ENCODE results near the gene ATF2. TPM values are rescaled to one million over a fixed set of nuclear protein-coding genes. Genes with fewer than 3 reads are reported as not detected.
A peak's percentile ranks its signal among the peaks of the same experiment; 100 is the strongest.

Gene ATF2
- total RNA-seq, 1 experiment from 2014 or later, result 39.9 TPM

DNA sequence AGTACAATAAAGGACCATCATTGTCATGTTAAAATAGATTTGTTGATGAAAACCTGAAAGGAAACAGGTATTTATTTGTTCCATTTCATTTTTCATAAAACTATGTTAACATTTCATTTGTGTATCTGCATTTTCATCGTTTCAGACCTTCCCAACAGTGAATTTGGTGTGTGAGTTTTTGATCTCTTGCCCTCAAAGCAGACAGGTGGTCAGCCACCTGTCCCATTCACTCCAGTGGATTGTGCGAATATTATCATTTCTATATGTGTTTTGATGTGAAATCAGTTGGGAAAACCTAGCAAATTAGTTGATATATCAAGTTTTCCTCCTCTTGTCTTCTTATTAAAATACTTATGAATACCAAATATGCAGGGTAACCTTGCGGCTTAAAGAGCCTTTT, 38.9 kb upstream of the ATF2 start (continued):
- TF ChIP-seq, protein P1, sequence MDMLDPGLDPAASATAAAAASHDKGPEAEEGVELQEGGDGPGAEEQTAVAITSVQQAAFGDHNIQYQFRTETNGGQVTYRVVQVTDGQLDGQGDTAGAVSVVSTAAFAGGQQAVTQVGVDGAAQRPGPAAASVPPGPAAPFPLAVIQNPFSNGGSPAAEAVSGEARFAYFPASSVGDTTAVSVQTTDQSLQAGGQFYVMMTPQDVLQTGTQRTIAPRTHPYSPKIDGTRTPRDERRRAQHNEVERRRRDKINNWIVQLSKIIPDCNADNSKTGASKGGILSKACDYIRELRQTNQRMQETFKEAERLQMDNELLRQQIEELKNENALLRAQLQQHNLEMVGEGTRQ (CRISPR knock-in tag; IDR thresholded peaks at IDR 0.05), result no peak
- TF ChIP-seq, protein P2, sequence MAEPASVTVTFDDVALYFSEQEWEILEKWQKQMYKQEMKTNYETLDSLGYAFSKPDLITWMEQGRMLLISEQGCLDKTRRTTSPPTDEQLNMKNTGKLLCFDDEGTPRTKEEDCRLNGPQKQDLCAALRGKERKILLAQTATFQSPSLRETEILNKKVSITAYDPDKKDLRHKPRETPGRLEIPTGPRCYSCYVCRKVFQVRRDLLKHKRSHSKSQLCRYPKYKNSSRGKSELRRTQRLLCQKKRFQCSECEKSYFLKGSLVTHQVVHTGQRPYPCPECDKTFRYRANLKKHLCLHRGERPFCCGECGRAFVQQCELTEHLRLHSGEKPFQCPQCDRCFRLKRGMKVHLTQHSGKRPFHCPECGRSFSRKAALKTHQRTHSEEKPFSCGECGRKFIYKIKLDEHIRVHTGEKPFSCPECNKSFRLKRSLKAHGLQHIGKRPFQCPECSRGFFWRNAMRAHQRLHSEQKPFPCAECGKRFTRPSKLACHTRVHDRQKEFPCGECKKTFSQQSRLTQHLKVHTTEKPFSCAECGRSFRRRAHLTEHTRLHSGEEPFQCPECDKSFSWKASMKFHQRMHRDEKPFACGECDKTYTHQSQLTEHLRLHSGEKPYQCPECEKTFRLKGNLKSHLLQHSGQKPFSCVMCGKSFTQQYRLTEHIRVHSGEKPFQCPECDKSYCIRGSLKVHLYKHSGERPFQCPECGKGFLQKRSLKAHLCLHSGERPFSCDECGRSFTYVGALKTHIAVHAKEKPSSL (CRISPR knock-in tag; conservative IDR thresholded peaks at IDR 0.05), result no peak

DNA sequence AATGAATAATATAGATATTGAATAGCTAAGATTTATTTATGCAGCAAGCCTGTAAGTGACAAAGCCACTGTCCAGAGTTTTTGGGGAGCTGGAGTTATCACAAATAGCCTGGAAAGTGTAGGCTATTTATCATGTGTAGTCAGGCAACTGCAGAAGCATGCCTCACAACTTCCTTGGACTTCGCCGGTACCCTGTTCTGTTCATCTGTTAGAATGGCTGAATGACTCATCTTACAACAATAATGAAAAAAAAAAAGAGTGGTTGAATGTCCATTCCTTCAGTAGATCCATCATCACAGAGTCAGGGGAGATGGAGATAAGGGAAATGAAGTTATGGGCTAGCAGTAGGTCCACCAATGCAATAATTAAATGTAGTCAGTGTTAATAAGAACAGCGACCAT, 37.5 kb upstream of the ATF2 start:
- Mint-ChIP-seq H3K9me3 (peaks cover 3% of the 10 kb centered on the region), H3K27ac (no peak overlapping the region), H3K4me1 (peaks cover 3% of the 10 kb centered on the region; the same call in 1 of the 2 replicates), H3K27me3 (ENCODE audit: low read depth) (no peaks in the 10 kb centered on the region), H3K4me3 (no peak overlapping the region), H3K36me3 (no peaks in the 10 kb centered on the region)
- ChIA-PET POLR2A (no interaction called here), CTCF (interaction anchor here (0.6 kb wide), 1 partner anchor 1943 kb away, joined by 4 read pairs; no protein-coding TSS in a partner anchor)
- no peak for DNase-seq (ENCODE audit: low spot score)
- TF ChIP-seq, protein P3, sequence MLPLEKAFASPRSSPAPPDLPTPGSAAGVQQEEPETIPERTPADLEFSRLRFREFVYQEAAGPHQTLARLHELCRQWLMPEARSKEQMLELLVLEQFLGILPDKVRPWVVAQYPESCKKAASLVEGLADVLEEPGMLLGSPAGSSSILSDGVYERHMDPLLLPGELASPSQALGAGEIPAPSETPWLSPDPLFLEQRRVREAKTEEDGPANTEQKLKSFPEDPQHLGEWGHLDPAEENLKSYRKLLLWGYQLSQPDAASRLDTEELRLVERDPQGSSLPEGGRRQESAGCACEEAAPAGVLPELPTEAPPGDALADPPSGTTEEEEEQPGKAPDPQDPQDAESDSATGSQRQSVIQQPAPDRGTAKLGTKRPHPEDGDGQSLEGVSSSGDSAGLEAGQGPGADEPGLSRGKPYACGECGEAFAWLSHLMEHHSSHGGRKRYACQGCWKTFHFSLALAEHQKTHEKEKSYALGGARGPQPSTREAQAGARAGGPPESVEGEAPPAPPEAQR (CRISPR knock-in tag; IDR thresholded peaks at IDR 0.05), result no peak
- TF ChIP-seq, protein P4, sequence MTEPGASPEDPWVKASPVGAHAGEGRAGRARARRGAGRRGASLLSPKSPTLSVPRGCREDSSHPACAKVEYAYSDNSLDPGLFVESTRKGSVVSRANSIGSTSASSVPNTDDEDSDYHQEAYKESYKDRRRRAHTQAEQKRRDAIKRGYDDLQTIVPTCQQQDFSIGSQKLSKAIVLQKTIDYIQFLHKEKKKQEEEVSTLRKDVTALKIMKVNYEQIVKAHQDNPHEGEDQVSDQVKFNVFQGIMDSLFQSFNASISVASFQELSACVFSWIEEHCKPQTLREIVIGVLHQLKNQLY (CRISPR knock-in tag; IDR thresholded peaks at IDR 0.05), result no peak
- TF ChIP-seq, protein P5, sequence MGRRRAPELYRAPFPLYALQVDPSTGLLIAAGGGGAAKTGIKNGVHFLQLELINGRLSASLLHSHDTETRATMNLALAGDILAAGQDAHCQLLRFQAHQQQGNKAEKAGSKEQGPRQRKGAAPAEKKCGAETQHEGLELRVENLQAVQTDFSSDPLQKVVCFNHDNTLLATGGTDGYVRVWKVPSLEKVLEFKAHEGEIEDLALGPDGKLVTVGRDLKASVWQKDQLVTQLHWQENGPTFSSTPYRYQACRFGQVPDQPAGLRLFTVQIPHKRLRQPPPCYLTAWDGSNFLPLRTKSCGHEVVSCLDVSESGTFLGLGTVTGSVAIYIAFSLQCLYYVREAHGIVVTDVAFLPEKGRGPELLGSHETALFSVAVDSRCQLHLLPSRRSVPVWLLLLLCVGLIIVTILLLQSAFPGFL (CRISPR knock-in tag; IDR thresholded peaks at IDR 0.05; ENCODE audit: borderline replicate concordance), result no peak
- TF ChIP-seq, protein P6, sequence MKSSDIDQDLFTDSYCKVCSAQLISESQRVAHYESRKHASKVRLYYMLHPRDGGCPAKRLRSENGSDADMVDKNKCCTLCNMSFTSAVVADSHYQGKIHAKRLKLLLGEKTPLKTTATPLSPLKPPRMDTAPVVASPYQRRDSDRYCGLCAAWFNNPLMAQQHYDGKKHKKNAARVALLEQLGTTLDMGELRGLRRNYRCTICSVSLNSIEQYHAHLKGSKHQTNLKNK (CRISPR knock-in tag; IDR thresholded peaks at IDR 0.05), result no peak
- no peak for TF ChIP-seq SOX15 (CRISPR knock-in tag; IDR thresholded peaks at IDR 0.05)
- TF ChIP-seq, protein P7, sequence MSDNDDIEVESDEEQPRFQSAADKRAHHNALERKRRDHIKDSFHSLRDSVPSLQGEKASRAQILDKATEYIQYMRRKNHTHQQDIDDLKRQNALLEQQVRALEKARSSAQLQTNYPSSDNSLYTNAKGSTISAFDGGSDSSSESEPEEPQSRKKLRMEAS (CRISPR knock-in tag; IDR thresholded peaks at IDR 0.05), result no peak
- TF ChIP-seq, protein P8, sequence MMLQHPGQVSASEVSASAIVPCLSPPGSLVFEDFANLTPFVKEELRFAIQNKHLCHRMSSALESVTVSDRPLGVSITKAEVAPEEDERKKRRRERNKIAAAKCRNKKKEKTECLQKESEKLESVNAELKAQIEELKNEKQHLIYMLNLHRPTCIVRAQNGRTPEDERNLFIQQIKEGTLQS (CRISPR knock-in tag; conservative IDR thresholded peaks at IDR 0.05), result no peak
- TF ChIP-seq FOXP1 (CRISPR knock-in tag; IDR thresholded peaks at IDR 0.05; ENCODE audit: borderline replicate concordance), result no peak
- no peak for ATAC-seq

DNA sequence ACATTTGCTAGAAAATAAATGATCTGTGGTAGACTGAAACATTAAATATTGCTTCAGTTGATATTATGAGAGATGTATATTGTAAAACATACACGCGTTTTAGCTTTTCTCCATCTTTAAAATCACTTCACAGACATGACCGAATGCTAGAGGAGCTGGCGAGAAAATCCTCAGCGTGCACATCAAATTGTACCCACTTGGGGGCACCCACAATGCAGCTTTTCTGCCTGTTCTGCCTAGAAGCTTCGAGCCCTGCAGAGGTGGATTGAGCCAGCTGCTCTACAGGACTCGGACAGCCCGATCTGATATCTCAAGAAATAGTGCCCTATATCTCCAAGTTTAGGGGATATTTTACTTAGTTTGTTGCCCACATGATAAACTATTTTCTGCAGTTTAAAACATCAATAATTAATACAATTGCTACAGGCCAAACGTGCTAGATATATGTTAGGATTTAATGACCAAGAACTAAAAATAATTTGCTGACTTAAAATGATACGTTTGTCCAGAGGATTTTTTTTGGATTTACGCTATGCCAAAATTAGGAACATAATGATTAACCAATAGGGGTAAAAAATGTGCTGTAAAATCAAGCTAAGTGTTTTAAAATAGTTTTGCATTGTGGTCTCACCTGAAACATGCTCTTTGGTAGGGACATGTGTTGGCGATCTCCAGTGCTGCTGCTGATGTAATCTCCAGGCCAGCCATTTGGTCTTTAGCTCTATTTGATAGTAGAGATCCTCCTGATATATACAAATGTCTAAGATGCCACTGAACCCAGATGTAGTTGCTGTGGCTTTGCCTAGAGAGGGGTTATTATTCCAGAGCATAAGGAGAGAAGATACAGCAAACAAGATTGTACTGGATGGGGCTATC, 35.9 kb upstream of the ATF2 start:
- ATAC-seq, result peak; percentile 100
- DNase-seq (ENCODE audit: low spot score), result peak; percentile 76
- Mint-ChIP-seq H3K4me1 (peaks cover 3% of the 10 kb centered on the region; the same call in 1 of the 2 replicates), H3K4me3 (no peak overlapping the region), H3K9me3 (peaks cover 14% of the 10 kb centered on the region), H3K27ac (no peak overlapping the region), H3K36me3 (no peaks in the 10 kb centered on the region), H3K27me3 (ENCODE audit: low read depth) (no peaks in the 10 kb centered on the region; the same call in 1 of the 2 replicates)
- ChIA-PET CTCF (interaction anchor here (0.6 to 2.1 kb wide), 25 partner anchors 11 to 893 kb away, joined by 3 to 27 read pairs (median 4); partner anchors contain the start of gene ATF2), POLR2A (no interaction called here)
- TF ChIP-seq GABPB1 (CRISPR knock-in tag; IDR thresholded peaks at IDR 0.05) (peak; percentile 50; the same call in 1 of the 2 replicates), JAZF1 (CRISPR knock-in tag; IDR thresholded peaks at IDR 0.05) (no peak)

All from WTC11 (cell line).